HepG2 (cell line): ENCODE results near the gene PALM. TPM values are rescaled to one million over a fixed set of nuclear protein-coding genes. Genes with fewer than 3 reads are reported as not detected.

ENCODE experiments used
- ARID4A ChIP-seq: sonication (generic); formaldehyde crosslinking; IDR thresholded peaks from 2 replicates; pipeline ENCODE4 v1.5.0; 2020; ENCODE audit warnings: mild to moderate bottlenecking, missing genetic modification reagents, borderline replicate concordance
- E2F5 ChIP-seq: sonication (generic); formaldehyde crosslinking; conservative IDR thresholded peaks from 2 replicates; pipeline ENCODE4 v1.4.0; 2020; ENCODE audit warnings: missing genetic modification reagents
- FOXJ3 ChIP-seq: sonication (generic); formaldehyde crosslinking; IDR thresholded peaks from 2 replicates; pipeline ENCODE4 v1.4.0; 2020; ENCODE audit warnings: missing genetic modification reagents, mild to moderate bottlenecking, borderline replicate concordance
- GABPB1 ChIP-seq: IDR thresholded peaks from 2 replicates; pipeline ENCODE4 v1.6.1; 2016; ENCODE audit warnings: mild to moderate bottlenecking, missing genetic modification reagents, moderate library complexity, missing compliant biosample characterization
- HIVEP1 ChIP-seq: sonication (generic); formaldehyde crosslinking; IDR thresholded peaks from 2 replicates; pipeline ENCODE4 v1.4.0; 2020; ENCODE audit warnings: mild to moderate bottlenecking, missing genetic modification reagents
- MATR3 ChIP-seq: sonication (generic); formaldehyde crosslinking; IDR thresholded peaks from 2 replicates; pipeline ENCODE4 v1.4.0; 2020; ENCODE audit warnings: missing genetic modification reagents
- NKX3-1 ChIP-seq: sonication (generic); formaldehyde crosslinking; IDR thresholded peaks from 2 replicates; pipeline ENCODE4 v1.5.0; 2020; ENCODE audit warnings: missing genetic modification reagents
- NONO ChIP-seq, 2 experiments: fragments of 450-650 bp in 1 of 2; sonication (generic) in 1 of 2; formaldehyde crosslinking in 1 of 2; IDR thresholded peaks in 1 of 2; conservative IDR thresholded peaks in 1 of 2; 2 replicates each; pipeline versions ENCODE4 v1.6.1 to v1.8.0; 2017 to 2022; ENCODE audit warnings: mild to moderate bottlenecking in 1 of 2, missing genetic modification reagents in 1 of 2, moderate library complexity in 1 of 2
- PHF8 ChIP-seq: sonication (generic); formaldehyde crosslinking; IDR thresholded peaks from 2 replicates; pipeline ENCODE4 v1.5.0; 2020; ENCODE audit warnings: missing genetic modification reagents
- PLRG1 ChIP-seq: fragments of 450-650 bp; conservative IDR thresholded peaks from 2 replicates; pipeline ENCODE4 v1.6.1; 2016
- SMAD1 ChIP-seq: sonication (generic); formaldehyde crosslinking; IDR thresholded peaks from 2 replicates; pipeline ENCODE4 v1.4.0; 2020; ENCODE audit warnings: missing genetic modification reagents, low read depth, mild to moderate bottlenecking, borderline replicate concordance
- SP1 ChIP-seq, 2 experiments: fragments of 450-650 bp in 1 of 2; sonication (generic) in 1 of 2; formaldehyde crosslinking in 1 of 2; IDR thresholded peaks; 2 replicates each; pipeline versions ENCODE4 v1.4.0 to v1.6.1; 2016 to 2020; ENCODE audit warnings: missing genetic modification reagents in 1 of 2
- ZFP37 ChIP-seq: sonication (generic); formaldehyde crosslinking; IDR thresholded peaks from 2 replicates; pipeline ENCODE4 v1.4.0; 2020; ENCODE audit warnings: missing genetic modification reagents, borderline replicate concordance
- ZNF281 ChIP-seq: sonication (generic); formaldehyde crosslinking; IDR thresholded peaks from 2 replicates; pipeline ENCODE4 v1.4.0; 2020; ENCODE audit warnings: missing genetic modification reagents, borderline replicate concordance
- ZNF331 ChIP-seq: sonication (generic); formaldehyde crosslinking; IDR thresholded peaks from 2 replicates; pipeline ENCODE4 v1.4.0; 2020; ENCODE audit warnings: missing genetic modification reagents
- ZNF674 ChIP-seq: sonication (generic); formaldehyde crosslinking; IDR thresholded peaks from 2 replicates; pipeline ENCODE4 v1.5.0; 2020; ENCODE audit warnings: low read depth, mild to moderate bottlenecking, missing genetic modification reagents
- ZNF782 ChIP-seq: sonication (generic); formaldehyde crosslinking; IDR thresholded peaks from 2 replicates; pipeline ENCODE4 v1.4.0; 2020; ENCODE audit warnings: missing genetic modification reagents, mild to moderate bottlenecking, borderline replicate concordance
- polyA plus RNA-seq, 8 experiments: library from polyadenylated mRNA; depleted of rRNA in 3 of 8; stranded (reverse) in 7 of 8; unstranded in 1 of 8; fragments of >200 nt; fragmentation: Illumina TruSeq in 4 of 8; extraction: Trizol in 4 of 8; gene quantifications; 2 replicates each; pipeline versions ENCODE4 v1.2.1 to v1.2.3, GENCODE V29; 2011 to 2016; ENCODE audit warnings: low read depth in 4 of 8, missing spikeins in 1 of 8, mixed read lengths in 1 of 8; ENCODE audit not compliant: insufficient read depth in 1 of 8
- total RNA-seq, 5 experiments: library from RNA; depleted of rRNA; stranded (reverse); fragments of >200 nt; fragmentation: Illumina TruSeq; extraction: Trizol; gene quantifications; 2 replicates each; pipeline ENCODE4 v1.2.3, GENCODE V29; 2016; ENCODE audit warnings: low read depth in 1 of 5
- TF ChIP-seq, protein P1 (sequence below): sonication (generic); formaldehyde crosslinking; conservative IDR thresholded peaks from 2 replicates; pipeline ENCODE4 v1.4.0; 2020; ENCODE audit warnings: missing genetic modification reagents

The PALM gene
- total and polyA plus RNA-seq, 2 of the 13 experiments (the other 11 are each of a cell fraction or from before 2014, with no cell fraction given), result 4.0 to 9.7 TPM

DNA sequence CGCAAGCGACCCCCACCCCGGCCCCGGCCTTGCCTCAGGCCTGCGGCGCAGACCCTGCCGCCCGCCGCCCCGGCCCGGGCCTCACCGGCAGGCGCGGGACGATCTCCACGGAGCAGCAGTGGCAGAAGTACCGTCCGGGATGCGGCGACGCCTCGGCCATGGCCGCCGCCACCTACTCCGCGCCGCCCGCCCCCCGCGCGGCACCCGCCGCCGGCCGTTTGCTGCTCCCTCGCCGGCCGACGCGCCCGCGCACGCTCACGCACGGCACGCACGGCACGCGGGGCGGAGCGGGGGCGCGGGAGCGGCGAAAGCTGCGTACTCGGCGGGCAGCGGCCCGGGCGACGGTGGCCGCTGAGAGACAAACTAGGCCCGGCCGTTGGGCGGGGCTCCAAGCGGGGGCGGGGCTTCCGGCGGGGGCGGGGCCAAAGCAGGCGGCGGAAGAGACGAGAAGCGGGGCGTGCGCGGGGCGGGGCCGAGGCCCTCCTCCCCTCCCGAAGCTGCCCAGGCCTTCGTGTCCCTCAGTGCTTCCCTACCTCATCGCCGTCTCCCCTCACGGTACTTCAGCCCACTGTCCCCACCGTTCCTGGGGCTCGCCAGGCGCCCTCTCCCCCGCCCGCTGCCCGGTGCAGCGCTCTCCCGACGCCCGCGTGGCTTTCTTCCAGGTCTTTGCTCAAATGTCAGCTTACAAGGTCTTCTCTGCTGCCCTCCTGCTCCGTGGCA is 45.6 kb upstream of the PALM start, which contains the start of gene RNF126 (continued):
- no peak for TF ChIP-seq PLRG1
- no peak for TF ChIP-seq SMAD1 (CRISPR knock-in tag)
- TF ChIP-seq ZNF674 (CRISPR knock-in tag), result 0 out of 2 replicates have a peak, but pooled peaks have one; percentile 32
- TF ChIP-seq ZFP37 (CRISPR knock-in tag), result peak; percentile 77; the same call in 1 of the 2 replicates
- TF ChIP-seq ARID4A, result peak; percentile 53; the same call in 1 of the 2 replicates
- TF ChIP-seq MATR3, result no peak
- no peak; the same call in 1 of the 2 replicates for TF ChIP-seq E2F5 (CRISPR knock-in tag)
- TF ChIP-seq PHF8 (CRISPR knock-in tag), result peak; percentile 47; the same call in 1 of the 2 replicates
- no peak for TF ChIP-seq SP1 (IDR thresholded peaks at IDR 0.05)
- TF ChIP-seq SP1 (CRISPR knock-in tag; IDR thresholded peaks at IDR 0.05), result peak; percentile 83
- no peak for TF ChIP-seq HIVEP1 (CRISPR knock-in tag)
- TF ChIP-seq, protein P1, sequence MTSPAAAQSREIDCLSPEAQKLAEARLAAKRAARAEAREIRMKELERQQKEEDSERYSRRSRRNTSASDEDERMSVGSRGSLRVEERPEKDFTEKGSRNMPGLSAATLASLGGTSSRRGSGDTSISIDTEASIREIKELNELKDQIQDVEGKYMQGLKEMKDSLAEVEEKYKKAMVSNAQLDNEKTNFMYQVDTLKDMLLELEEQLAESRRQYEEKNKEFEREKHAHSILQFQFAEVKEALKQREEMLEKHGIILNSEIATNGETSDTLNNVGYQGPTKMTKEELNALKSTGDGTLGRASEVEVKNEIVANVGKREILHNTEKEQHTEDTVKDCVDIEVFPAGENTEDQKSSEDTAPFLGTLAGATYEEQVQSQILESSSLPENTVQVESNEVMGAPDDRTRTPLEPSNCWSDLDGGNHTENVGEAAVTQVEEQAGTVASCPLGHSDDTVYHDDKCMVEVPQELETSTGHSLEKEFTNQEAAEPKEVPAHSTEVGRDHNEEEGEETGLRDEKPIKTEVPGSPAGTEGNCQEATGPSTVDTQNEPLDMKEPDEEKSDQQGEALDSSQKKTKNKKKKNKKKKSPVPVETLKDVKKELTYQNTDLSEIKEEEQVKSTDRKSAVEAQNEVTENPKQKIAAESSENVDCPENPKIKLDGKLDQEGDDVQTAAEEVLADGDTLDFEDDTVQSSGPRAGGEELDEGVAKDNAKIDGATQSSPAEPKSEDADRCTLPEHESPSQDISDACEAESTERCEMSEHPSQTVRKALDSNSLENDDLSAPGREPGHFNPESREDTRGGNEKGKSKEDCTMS (CRISPR knock-in tag), result no peak
- TF ChIP-seq FOXJ3 (CRISPR knock-in tag), result no peak
- TF ChIP-seq ZNF782 (CRISPR knock-in tag), result no peak
- TF ChIP-seq GABPB1, result peak; percentile 84
- TF ChIP-seq NONO (IDR thresholded peaks at IDR 0.05), result no peak
- TF ChIP-seq NONO (CRISPR knock-in tag; conservative IDR thresholded peaks at IDR 0.05), result peak; percentile 69
- no peak for TF ChIP-seq ZNF281 (CRISPR knock-in tag)
- TF ChIP-seq ZNF331, result no peak
- no peak for TF ChIP-seq NKX3-1 (CRISPR knock-in tag)
